HUDEP-2 (cell line): ENCODE measurements around the gene NKG7.

Experiments used
- DNase-seq, 76 experiments: peaks; one replicate each; lab custom pipeline; 2025; ENCODE audit not compliant: unreplicated experiment in 76 of 76; lab: John Stamatoyannopoulos, UW

NKG7 gene

DNA sequence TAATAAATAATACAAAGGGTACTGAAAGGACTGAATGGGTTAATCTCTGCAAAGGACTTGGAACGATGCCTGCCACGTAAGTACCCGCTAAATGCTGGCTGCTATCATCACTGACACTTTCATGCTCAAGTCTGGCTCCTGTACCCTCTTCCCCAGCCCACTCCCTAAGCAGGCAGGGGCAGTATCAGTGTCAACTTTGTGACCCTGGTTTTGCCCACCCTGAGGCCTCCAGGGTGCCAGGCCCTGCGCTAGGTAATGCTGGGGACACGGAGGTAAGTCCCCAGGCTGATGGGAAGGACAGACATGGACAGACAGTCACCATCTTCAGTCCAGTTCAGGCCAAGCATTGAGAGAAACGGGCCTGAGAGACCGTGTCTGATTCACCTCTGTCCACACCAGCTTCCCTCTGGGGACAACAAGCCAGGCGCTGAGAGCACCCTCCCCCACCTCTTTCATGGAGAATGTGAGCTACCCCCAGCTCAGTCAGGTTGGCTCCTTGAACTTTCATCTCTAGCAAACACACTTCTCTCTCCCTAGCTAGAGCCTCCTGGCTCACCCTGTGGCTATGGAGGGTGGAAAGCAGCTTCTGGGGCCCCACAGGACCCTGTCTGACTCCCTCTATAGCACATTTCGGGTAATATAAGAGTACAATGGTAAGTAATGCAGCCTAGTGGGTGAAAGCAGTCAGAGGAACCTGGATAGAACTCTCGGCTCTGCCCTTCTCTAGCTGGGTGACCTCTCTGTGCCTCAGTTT, 7.1 kb downstream of the NKG7 start:
- peak in 35 of 76 experiments; percentile 12 to 59 (median 35) for DNase-seq

DNA sequence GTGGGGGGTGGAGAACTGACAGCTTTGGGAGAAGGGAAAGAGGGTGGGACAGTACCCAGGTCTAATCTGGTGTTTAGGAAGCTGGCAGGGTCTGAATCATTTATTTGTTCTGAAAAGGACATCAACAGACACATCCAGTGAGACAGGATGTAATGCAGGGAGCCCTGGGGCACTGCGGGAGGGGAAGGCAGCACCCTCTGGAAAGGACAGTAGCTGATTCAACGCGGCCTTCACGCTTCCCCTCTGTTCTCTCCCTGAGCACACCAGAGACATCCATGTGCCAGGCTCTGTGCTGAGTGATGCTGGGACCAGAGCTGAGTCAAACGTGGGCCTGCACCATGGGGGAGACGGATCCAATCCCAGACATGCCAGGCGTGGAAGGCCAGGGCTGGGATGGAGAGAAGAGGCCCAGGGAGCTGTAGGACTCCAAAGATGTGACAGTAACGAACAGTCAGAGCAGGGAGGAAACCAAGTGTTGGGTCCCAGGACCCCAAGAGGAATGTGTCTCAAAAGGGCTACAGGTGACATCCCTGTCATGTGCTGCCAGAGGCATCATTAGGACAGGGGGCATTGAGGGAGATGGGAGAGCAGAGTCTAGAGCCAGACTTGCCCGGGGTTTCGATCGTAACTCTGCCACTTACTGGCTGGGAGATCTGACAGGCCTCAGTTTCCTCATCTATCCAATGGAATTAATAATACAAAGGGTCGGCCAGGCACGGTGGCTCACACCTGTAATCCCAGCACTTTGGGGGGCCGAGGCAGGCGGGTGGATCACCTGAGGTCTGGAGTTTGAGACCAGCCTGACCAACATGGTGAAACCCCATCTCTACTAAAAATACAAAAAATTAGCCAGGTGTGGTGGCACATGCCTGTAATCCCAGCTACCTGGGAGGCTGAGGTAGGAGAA, 8.0 kb downstream of the NKG7 start:
- DNase-seq: no peak

DNA sequence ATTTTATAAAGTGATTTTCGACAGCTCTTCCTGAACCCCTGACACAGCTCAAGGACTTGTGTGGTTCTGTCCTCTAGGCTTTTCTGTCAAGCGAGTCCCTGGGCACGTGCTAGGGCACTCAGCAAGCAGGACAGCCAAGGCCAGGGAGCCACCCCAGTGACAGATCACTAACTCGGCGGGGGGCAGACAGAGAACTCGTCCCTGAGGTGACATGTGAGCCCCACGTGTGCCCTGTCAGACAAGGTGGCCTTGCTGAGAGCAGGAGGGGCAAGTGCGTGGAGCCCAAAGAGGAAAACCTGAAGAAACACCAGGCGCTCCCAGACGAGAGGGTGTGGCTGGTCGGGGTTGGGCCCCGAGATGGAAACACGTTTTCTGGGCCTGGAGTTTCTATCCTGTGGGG, 11.2 kb downstream of the NKG7 start:
- no peak for DNase-seq

DNA sequence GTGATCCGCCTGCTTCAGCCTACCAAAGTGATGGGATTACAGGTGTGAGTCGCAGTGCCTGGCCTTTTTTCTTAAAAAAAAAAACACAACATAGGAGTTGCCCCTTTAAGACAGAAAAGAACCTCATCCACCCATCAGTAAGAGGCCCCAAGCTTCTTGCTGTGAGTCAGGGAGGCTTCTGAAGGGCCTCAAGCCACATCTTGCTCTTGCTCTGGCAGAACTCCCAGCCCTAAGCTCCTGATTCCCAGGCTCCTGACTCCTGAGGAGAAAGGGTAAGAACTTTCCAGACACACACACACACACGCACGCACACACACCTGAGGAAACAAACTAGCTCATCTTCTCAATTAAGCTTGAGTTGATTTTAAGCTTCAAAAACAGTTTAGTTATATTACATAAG, 13.2 kb downstream of the NKG7 start:
- DNase-seq: no peak

DNA sequence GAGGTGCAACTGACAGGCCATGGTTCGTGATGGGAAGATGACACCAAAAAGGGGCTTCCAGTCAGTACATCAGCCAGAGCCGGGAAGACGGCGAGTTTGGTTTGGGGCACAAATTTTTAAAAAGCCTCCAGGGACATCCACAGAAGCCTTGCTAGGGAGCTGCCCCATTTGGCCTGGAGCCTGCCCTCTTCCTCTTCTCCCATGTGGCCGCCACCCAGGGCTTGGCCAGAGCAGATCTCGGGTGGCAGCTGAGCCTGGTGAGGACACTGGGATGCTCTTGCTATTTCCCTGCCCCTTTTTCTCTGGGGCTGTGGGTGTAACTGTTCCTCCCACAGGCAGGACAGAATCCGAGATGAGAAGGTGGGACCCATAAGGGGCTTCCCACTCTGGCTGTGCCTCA, 14.5 kb downstream of the NKG7 start:
- DNase-seq: no peak

DNA sequence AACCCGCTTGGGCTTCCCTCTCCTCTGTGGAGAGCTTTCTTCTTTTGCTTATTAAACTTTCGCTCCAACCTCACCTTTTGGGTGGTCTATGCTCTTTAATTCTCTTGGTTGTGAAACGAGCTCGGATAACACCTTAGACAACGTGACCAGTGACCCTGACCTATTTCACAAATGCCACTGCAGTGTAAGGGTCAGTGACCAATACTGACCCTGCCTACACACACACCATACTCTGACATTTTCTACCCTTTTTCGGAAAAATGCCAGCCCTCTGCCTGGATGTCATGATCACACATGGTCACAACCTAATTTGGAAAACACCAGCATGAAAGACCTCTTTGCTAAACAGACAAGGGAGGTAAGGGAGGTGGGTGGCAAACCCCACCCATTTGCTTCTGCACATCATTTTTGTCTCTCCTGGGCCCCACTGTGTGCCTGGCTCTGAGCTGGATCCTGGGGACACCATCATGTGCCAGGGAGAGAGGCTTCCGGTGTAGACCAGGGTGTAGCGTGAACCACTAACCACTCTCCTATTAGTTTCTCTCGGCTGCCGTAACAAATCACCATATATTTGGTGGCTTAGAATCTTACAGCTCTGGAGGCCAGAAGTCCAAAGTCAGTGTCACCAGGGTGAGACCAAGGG, 16.2 kb downstream of the NKG7 start:
- no peak for DNase-seq

DNA sequence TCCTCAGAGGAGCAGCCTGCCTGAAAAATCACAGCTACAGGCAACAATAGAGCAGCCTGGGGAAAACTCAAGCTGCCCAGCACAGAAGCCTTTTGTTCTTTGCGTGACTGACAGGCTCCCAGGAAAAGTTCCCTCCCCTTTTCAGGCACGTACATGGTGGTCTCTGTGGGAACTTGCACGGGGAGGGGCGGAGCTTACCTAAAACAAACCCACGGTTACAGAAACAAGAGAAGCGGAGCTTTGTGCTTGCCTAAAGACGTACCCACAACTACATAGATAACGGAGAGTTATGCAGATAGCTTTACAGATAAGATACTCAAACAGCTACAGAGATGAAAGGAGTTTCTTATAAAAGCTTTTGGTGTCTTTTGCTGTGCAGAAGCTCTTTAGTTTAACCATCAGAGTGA, 17.7 kb downstream of the NKG7 start:
- DNase-seq: no peak

DNA sequence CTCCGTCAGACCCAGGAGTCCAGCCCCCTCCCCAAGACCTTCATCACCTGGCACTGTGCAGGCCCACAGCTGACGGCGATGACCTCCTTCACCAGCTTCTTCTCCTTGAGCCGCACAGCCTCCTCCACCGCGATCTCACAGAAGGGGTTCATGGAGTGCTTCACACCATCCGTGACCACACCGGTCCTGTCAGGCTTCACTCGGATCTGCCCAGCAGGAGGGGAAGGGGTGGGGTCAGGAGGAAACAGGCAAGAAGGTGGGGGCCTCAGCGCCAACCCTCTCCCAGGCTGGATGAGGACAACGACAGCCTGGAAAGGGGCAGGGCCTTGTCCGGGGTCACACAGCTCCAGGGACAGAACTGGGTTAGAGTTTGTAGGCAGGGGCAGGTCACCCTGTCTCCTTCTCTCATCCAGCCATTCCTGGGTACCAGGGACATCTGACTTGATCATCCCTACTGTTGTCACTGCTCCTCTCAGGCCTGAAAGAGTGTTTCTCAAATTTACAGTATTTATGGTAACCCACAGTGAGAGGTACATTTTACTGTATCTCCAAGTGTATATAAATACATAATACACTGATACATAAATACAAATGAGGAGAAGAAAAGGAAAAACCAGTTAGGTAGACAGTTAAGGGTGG, 18.2 kb downstream of the NKG7 start:
- no peak for DNase-seq

DNA sequence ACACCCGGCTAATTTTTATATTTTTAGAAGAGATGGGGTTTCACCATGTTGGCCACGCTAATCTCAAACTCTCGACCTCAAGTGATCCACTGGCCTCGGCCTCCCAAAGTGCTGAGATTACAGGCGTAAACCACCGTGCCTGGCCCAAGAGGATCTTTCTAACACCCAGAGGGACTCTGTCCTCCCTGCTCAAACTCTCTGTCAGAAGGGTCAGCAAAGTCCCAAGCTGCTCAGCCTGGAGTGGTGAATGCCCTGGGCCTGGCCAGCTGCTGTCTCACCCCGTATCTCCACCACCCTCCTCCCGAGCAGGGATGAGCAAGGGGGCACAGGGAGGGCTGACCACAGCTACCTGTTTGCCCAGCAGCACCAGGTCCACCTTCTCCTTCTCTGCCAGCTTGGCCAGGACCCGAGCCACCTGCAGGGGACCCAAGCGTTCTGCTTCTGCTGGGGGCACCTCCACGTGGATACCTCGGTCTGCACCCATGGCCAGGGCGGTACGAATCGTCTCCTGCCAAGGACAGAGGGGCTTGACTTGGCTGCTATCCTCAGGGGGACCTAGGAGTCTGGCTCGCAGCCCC, 19.6 kb downstream of the NKG7 start:
- DNase-seq: no peak

DNA sequence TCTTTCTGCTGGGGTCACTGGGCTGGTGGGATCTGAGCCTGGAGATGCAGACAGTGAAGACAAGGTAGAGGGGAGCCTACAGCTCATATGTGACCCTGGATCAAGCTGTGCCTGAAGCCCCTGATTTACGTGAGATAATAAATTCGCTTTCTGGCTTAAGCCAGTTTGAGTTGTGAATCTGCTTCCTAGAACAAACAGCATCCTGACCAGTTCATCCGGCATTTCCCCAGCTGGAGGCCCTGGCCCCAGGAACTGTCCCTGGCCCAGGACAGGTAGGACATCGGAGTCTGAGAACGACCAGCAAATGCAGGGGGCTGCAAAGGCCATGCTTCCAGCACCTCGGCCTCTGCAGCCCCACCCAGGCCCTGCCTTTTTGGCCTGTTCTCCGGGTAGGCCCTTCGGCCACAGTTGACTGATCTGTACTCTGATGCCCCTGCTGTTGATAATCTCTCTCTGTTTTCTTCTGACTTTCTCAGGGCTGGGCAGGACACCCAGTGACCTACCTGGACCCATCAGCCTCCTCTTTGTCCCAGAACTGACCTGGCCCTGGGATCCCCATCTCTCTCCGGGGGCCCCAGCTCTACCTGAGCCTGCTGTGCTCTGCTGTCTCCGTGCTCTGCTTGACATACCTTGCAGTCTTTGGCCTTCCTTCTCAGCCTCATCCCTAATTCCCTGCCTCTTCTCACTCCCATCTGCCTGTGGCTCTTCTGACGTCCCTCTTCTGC, 21.0 kb downstream of the NKG7 start:
- DNase-seq: no peak

DNA sequence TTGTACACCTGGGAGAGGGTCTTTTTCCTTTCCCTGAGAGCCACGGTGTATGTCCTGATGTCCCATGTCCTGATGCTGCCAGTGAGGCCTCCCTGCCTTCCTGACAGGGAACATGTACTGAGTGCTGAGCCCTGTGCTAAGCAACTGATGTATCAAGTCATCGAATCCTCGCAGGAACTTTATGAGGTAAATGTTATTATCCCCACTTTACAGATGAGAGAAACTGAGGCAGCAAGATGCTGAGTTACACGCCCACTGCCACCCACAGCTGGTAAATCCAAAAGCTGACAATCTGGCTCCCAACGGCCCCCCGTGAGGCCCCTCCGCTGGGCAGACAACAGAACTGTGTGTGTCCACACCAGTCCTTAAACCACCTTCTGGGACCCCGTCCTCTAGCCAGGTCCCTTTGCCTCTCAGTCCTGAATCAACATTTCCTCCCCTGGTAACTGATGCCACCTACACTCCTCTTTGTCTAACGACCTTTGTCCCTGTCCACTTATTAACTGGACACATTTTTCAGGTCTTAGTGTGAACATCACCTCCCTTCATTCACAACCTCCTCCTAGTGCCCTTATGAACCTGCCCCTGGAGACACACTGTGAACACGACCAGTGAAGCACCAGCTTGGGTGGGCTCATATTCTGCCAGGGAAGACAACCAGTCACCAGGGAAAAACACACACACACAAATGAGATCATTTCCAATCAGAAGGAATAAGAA, 25.1 kb downstream of the NKG7 start:
- no peak for DNase-seq

DNA sequence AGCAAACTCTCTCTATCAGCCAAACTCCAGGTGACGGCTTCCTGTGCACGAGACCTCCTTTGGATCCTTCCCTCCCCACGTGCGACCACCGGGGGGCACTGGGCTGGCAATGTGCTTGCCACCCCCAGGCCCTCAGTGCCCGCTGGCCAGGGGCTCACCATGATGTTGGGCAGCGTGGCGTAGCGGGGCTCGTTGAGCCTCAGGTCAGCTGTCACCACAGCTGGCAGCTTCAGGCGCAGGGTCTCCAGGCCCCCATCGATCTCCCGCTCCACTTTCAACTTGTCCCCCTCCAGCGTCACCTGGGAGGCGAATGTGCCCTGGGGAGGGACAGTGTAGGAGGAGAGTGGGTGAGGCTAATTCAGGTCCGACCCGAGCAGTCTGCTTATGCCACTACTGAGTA, 25.7 kb downstream of the NKG7 start:
- no peak for DNase-seq

DNA sequence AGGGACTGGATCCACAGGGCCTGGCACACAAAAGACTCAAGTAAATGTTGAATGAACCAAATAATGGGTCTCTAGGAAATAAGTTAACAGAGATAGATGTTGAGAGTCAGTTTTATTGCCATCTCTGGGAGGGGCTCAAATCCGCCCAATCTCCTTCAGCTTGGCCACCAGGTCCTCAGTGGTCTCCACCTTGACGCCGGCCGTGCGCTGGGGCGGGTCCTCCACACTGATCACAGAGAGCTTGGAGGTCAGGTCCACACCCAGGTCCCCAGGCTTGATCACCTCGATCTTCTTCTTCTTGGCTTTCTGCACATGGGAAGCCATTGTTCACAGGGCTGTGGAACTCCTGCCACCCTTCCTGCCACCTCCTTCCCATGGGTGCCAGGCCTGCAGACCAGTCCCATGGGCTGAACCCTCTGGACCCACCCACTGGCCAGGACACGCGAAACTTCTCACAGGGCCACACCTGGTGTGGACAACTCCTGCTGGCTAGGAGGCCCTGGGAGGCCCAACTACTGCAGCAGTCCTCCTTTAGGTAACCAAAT, 27.3 kb downstream of the NKG7 start:
- no peak for DNase-seq

DNA sequence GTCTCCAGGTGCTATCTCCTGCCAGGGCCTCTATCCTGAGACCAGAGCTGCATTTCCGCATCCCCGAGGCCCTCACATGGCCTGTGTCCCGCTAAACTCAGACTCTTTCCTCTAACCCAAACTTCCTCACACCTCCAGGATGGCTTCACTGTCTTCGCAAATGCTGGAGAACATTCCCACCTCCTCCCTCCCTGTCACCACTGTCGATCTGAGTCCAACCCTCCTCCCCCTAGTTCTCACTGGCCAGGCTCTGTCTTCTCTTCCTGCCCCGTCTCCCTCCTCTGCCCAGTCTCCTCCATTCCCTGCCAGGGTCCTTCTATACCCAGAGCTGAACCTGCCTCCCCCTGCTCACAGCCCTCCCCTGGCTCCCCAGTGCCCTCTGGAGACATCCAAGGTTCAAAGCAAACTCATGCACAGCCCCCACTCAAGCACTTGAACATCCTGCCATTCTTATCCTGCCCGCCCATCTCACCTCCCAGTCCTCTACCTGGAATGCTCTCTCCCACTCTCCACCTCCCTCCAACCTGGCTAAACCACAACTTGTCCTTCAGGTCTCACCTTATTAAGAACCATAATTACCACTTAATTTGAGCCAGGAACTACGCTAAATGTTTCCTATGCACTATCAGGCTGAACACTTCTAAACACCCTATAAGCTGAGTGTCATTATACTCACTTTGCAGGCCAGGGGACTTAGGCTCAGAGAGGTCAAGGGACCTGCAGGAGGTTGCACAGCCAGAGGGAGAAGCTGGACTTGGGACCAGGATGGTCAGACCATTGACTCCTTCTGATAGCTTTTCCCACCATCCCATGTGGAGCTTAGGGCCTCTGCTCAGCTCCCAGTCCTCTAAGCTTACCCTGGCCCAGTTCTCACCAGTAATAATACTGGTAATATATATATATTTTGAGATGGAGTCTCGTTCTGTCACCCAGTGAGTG, 29.6 kb downstream of the NKG7 start:
- no peak for DNase-seq

DNA sequence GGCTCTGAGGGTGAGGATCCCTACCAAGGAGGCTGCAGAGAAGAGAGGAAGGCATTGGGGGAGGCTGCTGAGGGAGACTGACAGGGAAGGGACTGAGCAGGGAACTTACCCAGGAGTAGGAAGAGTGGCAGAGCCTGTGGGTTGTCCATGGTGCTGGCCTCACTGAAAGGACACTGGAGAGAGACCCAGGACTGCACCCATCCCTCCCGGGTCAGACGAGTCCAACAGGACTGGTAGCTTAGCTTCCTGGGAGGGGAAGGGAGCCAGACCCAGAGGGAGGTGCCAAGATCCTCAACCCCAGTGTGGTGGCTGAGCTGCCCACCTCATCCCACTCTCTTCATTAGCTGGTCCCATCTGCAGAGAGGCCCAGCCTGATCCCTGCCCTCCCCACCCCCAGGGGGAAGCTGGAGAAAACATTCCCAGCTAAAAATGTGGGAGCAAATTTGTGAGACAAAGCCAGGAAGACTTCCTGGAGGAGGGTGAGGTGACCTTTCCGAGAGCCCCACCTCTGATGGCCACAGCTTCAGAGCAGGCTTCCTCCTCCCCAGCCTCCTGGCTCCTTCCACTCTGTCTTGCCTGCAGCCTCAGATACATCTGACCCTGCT, 30.4 kb downstream of the NKG7 start, which contains the start of gene VSIG10L:
TSS of gene VSIG10L (minus strand) at position 164 of the 605 bp plus-strand sequence. CDS start at position 149, 15 bp downstream.
- no peak for DNase-seq

DNA sequence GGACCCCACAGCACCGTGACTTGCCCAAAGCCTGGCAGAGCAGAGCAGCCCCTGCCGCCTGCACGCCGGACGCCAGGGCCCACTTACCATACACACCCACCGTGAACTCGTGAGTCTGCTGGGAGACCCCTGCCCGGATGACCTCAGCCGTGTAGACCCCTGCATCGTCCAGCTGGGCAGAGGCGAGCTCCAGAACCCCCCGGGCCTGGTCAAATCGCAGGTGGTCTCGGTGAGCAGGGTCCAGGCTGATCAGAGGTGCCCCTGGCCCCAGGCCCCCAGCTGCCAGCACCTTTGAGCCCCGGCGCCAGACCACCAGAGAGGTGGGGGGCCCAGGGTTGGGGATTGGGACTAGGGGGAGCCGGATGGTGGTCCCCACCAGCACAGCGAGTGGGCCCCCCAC, 31.4 kb downstream of the NKG7 start:
- DNase-seq: no peak
